ENCODE data around the gene BFAR. TPM values are rescaled to one million over a fixed set of nuclear protein-coding genes. Genes with fewer than 3 reads are reported as not detected.

The BFAR gene
- total RNA-seq (10 to 100 TPM; 66.2 to 68.9 TPM), polyA plus RNA-seq (10 to 100 TPM; 48.4 to 74.2 TPM)
- long read RNA-seq, donor 1, transcript BFAR-201 (8 exons, 3,039 nt) = major isoform, 11 of 22 reads
- long read RNA-seq, donor 1, transcript BFAR-203 (4 exons, 1,414 nt) = minor isoform, 5 of 22 reads
- long read RNA-seq, donor 1, partial matches to known transcripts = 5 of 22 reads
- long read RNA-seq, donor 1, other reads (novel, unspliced or antisense) = 0 of 22 reads
- long read RNA-seq, donor 2, partial matches to known transcripts = 0 of 3 reads
- long read RNA-seq, donor 2, other reads (novel, unspliced or antisense) = 0 of 3 reads
- long read RNA-seq, donor 3, transcript BFAR-201 (8 exons, 3,039 nt) = major isoform, 9 of 17 reads
- long read RNA-seq, donor 3, partial matches to known transcripts = 5 of 17 reads
- long read RNA-seq, donor 3, other reads (novel, unspliced or antisense) = 0 of 17 reads
- long read RNA-seq, donor 4, partial matches to known transcripts = 0 of 3 reads
- long read RNA-seq, donor 4, other reads (novel, unspliced or antisense) = 0 of 3 reads
- long read RNA-seq, donor 5, transcript BFAR-201 (8 exons, 3,039 nt) = major isoform, 12 of 24 reads
- long read RNA-seq, donor 5, transcript BFAR-203 (4 exons, 1,414 nt) = major isoform, 12 of 24 reads
- long read RNA-seq, donor 5, partial matches to known transcripts = 0 of 24 reads
- long read RNA-seq, donor 5, other reads (novel, unspliced or antisense) = 0 of 24 reads

- peaks cover 6 to 21% (median 16%) of the 10 kb centered on the region in 5 donors for H3K4me1 ChIP-seq (ENCODE audit: control insufficient read depth in 5 of 5, insufficient read depth in 5 of 5, low read length in 5 of 5)
Measured at GRCh38 chr16:14632693-14633569, at the start of gene BFAR. BFAR (plus strand) TSS chr16:14632951; CDS start chr16:14644347, 11,396 bp downstream.

GRCh38 chr16:14585287-14585686, 47.5 kb upstream of the BFAR start:
- Histone ChIP-seq H3K4me1 (ENCODE audit: control insufficient read depth in 5 of 5, insufficient read depth in 5 of 5, low read length in 5 of 5) (no peaks in the 10 kb centered on the region), H3K4me3 (no peak overlapping the region), H3K27ac (ENCODE audit: low read depth in 1 of 2, low read length in 1 of 2) (no peak overlapping the region), H3K9me3 (ENCODE audit: control insufficient read depth in 4 of 4, insufficient read depth in 3 of 4, low read length in 3 of 4) (no peaks in the 10 kb centered on the region), H3K36me3 (ENCODE audit: control insufficient read depth in 4 of 4, insufficient read depth in 4 of 4, low read length in 4 of 4) (peaks cover 21 to 35% (median 28%) of the 10 kb centered on the region in 4 donors), H3K9ac (ENCODE audit: insufficient read depth in 1 of 2, low read length in 2 of 2) (no peak overlapping the region), H3K27me3 (ENCODE audit: control insufficient read depth in 3 of 3, insufficient read depth in 3 of 3, low read length in 2 of 3) (no peaks in the 10 kb centered on the region)
- ATAC-seq (ENCODE audit: insufficient read depth, low FRiP score) (no peak), DNase-seq (no peak)
- no peak for TF ChIP-seq CTCF (IDR thresholded peaks at IDR 0.05; ENCODE audit: control extremely low read depth, extremely low read depth)
- 70 to 84% methylated on average over 3 of the region's 3 CpGs for WGBS, 2 donors

More at GRCh38 chr16:14632693-14633569, at the start of gene BFAR:
- Histone ChIP-seq H3K4me3 (peak within 1 kb of the TSS; percentile 68), H3K9ac (ENCODE audit: insufficient read depth in 1 of 2, low read length in 2 of 2) (peak within 1 kb of the TSS; percentile 65 to 97), H3K27ac (ENCODE audit: low read depth in 1 of 2, low read length in 1 of 2) (peak within 1 kb of the TSS; percentile 82 to 98), H3K36me3 (ENCODE audit: control insufficient read depth in 4 of 4, insufficient read depth in 4 of 4, low read length in 4 of 4) (peaks cover 0 to under 1% (median 0%) of the 10 kb centered on the region in 4 donors), H3K27me3 (ENCODE audit: control insufficient read depth in 3 of 3, insufficient read depth in 3 of 3, low read length in 2 of 3) (no peaks in the 10 kb centered on the region), H3K9me3 (ENCODE audit: control insufficient read depth in 4 of 4, insufficient read depth in 3 of 4, low read length in 3 of 4) (no peaks in the 10 kb centered on the region)
- 0 to 1% methylated on average over 69 of the region's 69 CpGs for WGBS, 2 donors
- ATAC-seq (ENCODE audit: insufficient read depth, low FRiP score) (peak; percentile 86), DNase-seq (peak; percentile 98 to 99 (median 99))
- TF ChIP-seq CTCF (IDR thresholded peaks at IDR 0.05; ENCODE audit: control extremely low read depth, extremely low read depth) = no peak

GRCh38 chr16:14586637-14587305, 46.0 kb upstream of the BFAR start:
- 63 to 85% methylated on average over 3 of the region's 3 CpGs for WGBS, 2 donors
- peaks cover 22 to 40% (median 31%) of the 10 kb centered on the region in 4 donors for H3K36me3 ChIP-seq (ENCODE audit: control insufficient read depth in 4 of 4, insufficient read depth in 4 of 4, low read length in 4 of 4)

More at GRCh38 chr16:14586637-14587305, 46.0 kb upstream of the BFAR start:
- Histone ChIP-seq H3K27ac (ENCODE audit: low read depth in 1 of 2, low read length in 1 of 2) (no peak overlapping the region), H3K4me1 (ENCODE audit: control insufficient read depth in 5 of 5, insufficient read depth in 5 of 5, low read length in 5 of 5) (no peaks in the 10 kb centered on the region), H3K27me3 (ENCODE audit: control insufficient read depth in 3 of 3, insufficient read depth in 3 of 3, low read length in 2 of 3) (no peaks in the 10 kb centered on the region), H3K9me3 (ENCODE audit: control insufficient read depth in 4 of 4, insufficient read depth in 3 of 4, low read length in 3 of 4) (no peaks in the 10 kb centered on the region), H3K4me3 (no peak overlapping the region), H3K9ac (ENCODE audit: insufficient read depth in 1 of 2, low read length in 2 of 2) (no peak overlapping the region)
- no peak for DNase-seq
- TF ChIP-seq CTCF (IDR thresholded peaks at IDR 0.05; ENCODE audit: control extremely low read depth, extremely low read depth) = no peak
- ATAC-seq (ENCODE audit: insufficient read depth, low FRiP score) = no peak
